ENCODE data around the gene HPS3.

DNA sequence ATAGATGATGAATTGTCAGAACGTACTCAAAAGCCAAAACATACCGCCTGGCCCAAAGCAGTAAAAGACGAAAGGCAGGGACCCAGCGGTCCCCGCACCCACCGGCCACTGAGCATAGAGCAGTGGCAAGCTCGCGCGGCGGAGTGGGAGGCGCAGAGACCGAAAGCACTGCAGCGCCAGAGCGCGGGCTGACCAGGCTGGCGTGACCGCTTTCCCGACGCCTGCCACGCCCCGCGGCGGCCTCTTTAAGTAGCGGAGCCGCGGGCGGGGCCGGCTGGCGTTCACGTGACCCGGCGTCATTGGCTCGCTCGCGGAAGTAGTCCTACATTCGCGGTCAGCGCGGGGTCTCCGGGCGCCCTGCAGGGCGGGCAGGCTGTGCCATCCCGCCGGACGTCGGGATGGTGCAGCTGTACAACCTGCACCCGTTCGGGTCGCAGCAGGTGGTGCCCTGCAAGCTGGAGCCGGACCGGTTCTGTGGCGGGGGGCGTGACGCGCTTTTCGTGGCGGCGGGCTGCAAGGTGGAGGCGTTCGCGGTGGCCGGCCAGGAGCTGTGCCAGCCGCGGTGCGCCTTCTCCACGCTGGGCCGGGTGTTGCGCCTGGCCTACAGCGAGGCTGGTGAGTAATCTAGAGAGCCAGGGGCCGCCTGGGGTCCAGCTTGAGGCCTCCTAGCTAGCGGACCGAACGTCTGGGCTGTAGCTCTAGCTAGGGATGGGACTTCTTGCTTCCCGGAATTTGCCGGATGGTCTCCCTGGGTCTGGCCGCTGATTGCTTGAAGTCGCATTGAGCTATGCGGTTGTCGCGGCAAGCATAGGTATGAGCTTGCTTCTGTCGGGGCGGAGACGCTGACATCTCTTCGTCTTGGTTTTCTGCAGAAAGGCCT, at the start of gene HPS3:
- TF ChIP-seq, protein P1, sequence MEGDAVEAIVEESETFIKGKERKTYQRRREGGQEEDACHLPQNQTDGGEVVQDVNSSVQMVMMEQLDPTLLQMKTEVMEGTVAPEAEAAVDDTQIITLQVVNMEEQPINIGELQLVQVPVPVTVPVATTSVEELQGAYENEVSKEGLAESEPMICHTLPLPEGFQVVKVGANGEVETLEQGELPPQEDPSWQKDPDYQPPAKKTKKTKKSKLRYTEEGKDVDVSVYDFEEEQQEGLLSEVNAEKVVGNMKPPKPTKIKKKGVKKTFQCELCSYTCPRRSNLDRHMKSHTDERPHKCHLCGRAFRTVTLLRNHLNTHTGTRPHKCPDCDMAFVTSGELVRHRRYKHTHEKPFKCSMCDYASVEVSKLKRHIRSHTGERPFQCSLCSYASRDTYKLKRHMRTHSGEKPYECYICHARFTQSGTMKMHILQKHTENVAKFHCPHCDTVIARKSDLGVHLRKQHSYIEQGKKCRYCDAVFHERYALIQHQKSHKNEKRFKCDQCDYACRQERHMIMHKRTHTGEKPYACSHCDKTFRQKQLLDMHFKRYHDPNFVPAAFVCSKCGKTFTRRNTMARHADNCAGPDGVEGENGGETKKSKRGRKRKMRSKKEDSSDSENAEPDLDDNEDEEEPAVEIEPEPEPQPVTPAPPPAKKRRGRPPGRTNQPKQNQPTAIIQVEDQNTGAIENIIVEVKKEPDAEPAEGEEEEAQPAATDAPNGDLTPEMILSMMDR (conservative IDR thresholded peaks at IDR 0.05; ENCODE audit: low read length): no peak
- no peak for TF ChIP-seq EZH2phosphoT487 (IDR thresholded peaks at IDR 0.05; ENCODE audit: borderline replicate concordance, low read depth, low read length)

Measured in OCI-LY7 (cell line).